B cell (primary cell): ENCODE results near the gene ADAM23.

ENCODE experiments used
- CTCF ChIP-seq: fragments of 200-600 bp; IDR thresholded peaks from one replicate; pipeline ENCODE4 v1.8.0; 2022; ENCODE audit warnings: antibody characterized with exemption, mild to moderate bottlenecking
- EZH2 ChIP-seq: IDR thresholded peaks from 2 replicates; pipeline ENCODE4 v1.6.1; 2012; ENCODE audit warnings: borderline replicate concordance, low read depth, mild to moderate bottlenecking, moderate library complexity, low read length; ENCODE audit not compliant: insufficient read depth, poor library complexity, severe bottlenecking

GRCh38 chr2:206565666-206566065, 122.3 kb downstream of the ADAM23 start:
- TF ChIP-seq CTCF = no peak
- TF ChIP-seq EZH2 = no peak
